IPS-15b (cell line): ENCODE data around the gene ZNF184.

Source experiments
- H3K27me3 ChIP-seq: one replicate; pipeline ENCODE4 v1.6.1; 2013; ENCODE audit warnings: low read length; ENCODE audit not compliant: control insufficient read depth, insufficient read depth
- H3K36me3 ChIP-seq: one replicate; pipeline ENCODE4 v1.6.1; 2013; ENCODE audit warnings: low read length; ENCODE audit not compliant: control insufficient read depth, insufficient read depth
- H3K4me1 ChIP-seq: one replicate; pipeline ENCODE4 v1.6.1; 2013; ENCODE audit warnings: mild to moderate bottlenecking, low read length; ENCODE audit not compliant: control insufficient read depth, insufficient read depth
- H3K4me3 ChIP-seq: one replicate; pipeline ENCODE4 v1.5.1; 2013; ENCODE audit warnings: low read depth, low read length
- H3K9ac ChIP-seq: one replicate; pipeline ENCODE4 v1.6.1; 2013; ENCODE audit warnings: low read depth, mild to moderate bottlenecking, low read length
- H3K9me3 ChIP-seq: one replicate; pipeline ENCODE4 v1.6.1; 2013; ENCODE audit warnings: mild to moderate bottlenecking, low read length; ENCODE audit not compliant: control insufficient read depth, insufficient read depth

Gene ZNF184

GRCh38 chr6:27472617-27473400 is at the start of gene ZNF184:
TSS of gene ZNF184 (minus strand) at chr6:27473105. CDS start at chr6:27472294, 811 bp downstream.
- peaks cover 12% of the 10 kb centered on the region for H3K27me3 ChIP-seq
- peak within 1 kb of the TSS; percentile 78 for H3K4me3 ChIP-seq
- H3K36me3 ChIP-seq = no peaks in the 10 kb centered on the region
- H3K4me1 ChIP-seq = no peaks in the 10 kb centered on the region
- no peaks in the 10 kb centered on the region for H3K9me3 ChIP-seq
- H3K9ac ChIP-seq = peak within 1 kb of the TSS; percentile 81

GRCh38 chr6:27518881-27519795 is 46.2 kb upstream of the ZNF184 start:
- peak overlapping the region; percentile 99 for H3K4me3 ChIP-seq
- no peaks in the 10 kb centered on the region for H3K4me1 ChIP-seq
- H3K9ac ChIP-seq = peak overlapping the region; percentile 94
- H3K36me3 ChIP-seq = no peaks in the 10 kb centered on the region
- no peaks in the 10 kb centered on the region for H3K9me3 ChIP-seq
- peaks cover 19% of the 10 kb centered on the region for H3K27me3 ChIP-seq

GRCh38 chr6:27517928-27518787 is 45.3 kb upstream of the ZNF184 start:
- Histone ChIP-seq H3K9ac (peak overlapping the region; percentile 94), H3K4me1 (no peaks in the 10 kb centered on the region), H3K9me3 (no peaks in the 10 kb centered on the region), H3K4me3 (peak overlapping the region; percentile 99), H3K27me3 (peaks cover 24% of the 10 kb centered on the region), H3K36me3 (no peaks in the 10 kb centered on the region)

- H3K4me1 ChIP-seq = peaks cover 2% of the 10 kb centered on the region
- peaks cover 26% of the 10 kb centered on the region for H3K27me3 ChIP-seq
- no peaks in the 10 kb centered on the region for H3K36me3 ChIP-seq
- no peak overlapping the region for H3K4me3 ChIP-seq
- no peak overlapping the region for H3K9ac ChIP-seq
- no peaks in the 10 kb centered on the region for H3K9me3 ChIP-seq
Observed at GRCh38 chr6:27517238-27517637, 44.3 kb upstream of the ZNF184 start.

- Histone ChIP-seq H3K36me3 (no peaks in the 10 kb centered on the region), H3K9me3 (no peaks in the 10 kb centered on the region), H3K27me3 (peaks cover 26% of the 10 kb centered on the region), H3K4me3 (peak overlapping the region; percentile 3), H3K9ac (no peak overlapping the region), H3K4me1 (peaks cover 5% of the 10 kb centered on the region)
Observed at GRCh38 chr6:27514906-27515495, 42.1 kb upstream of the ZNF184 start.

- Histone ChIP-seq H3K27me3 (peaks cover 26% of the 10 kb centered on the region), H3K4me1 (peaks cover 5% of the 10 kb centered on the region), H3K36me3 (no peaks in the 10 kb centered on the region), H3K9me3 (no peaks in the 10 kb centered on the region), H3K4me3 (no peak overlapping the region), H3K9ac (no peak overlapping the region)
Observed at GRCh38 chr6:27512525-27512924, 39.6 kb upstream of the ZNF184 start.

- no peak overlapping the region for H3K9ac ChIP-seq
Observed at GRCh38 chr6:27507041-27507956, 34.4 kb upstream of the ZNF184 start.

GRCh38 chr6:27505209-27506027 is 32.5 kb upstream of the ZNF184 start:
- H3K9me3 ChIP-seq = no peaks in the 10 kb centered on the region
- H3K9ac ChIP-seq = no peak overlapping the region
- no peaks in the 10 kb centered on the region for H3K27me3 ChIP-seq
- no peaks in the 10 kb centered on the region for H3K4me1 ChIP-seq
- peak overlapping the region; percentile 15 for H3K4me3 ChIP-seq
- H3K36me3 ChIP-seq = no peaks in the 10 kb centered on the region

More at GRCh38 chr6:27507041-27507956, 34.4 kb upstream of the ZNF184 start:
- no peaks in the 10 kb centered on the region for H3K9me3 ChIP-seq
- H3K36me3 ChIP-seq = no peaks in the 10 kb centered on the region
- H3K27me3 ChIP-seq = no peaks in the 10 kb centered on the region
- H3K4me3 ChIP-seq = no peak overlapping the region
- H3K4me1 ChIP-seq = peaks cover 4% of the 10 kb centered on the region

- peak overlapping the region; percentile 48 for H3K9ac ChIP-seq
Observed at GRCh38 chr6:27503436-27504030, 30.6 kb upstream of the ZNF184 start.

More at GRCh38 chr6:27503436-27504030, 30.6 kb upstream of the ZNF184 start:
- Histone ChIP-seq H3K4me3 (peak overlapping the region; percentile 90), H3K4me1 (no peaks in the 10 kb centered on the region), H3K9me3 (no peaks in the 10 kb centered on the region), H3K27me3 (no peaks in the 10 kb centered on the region), H3K36me3 (no peaks in the 10 kb centered on the region)
